Measurements from ENCODE around the gene PPP2R3B. TPM values are rescaled to one million over a fixed set of nuclear protein-coding genes. Genes with fewer than 3 reads are reported as not detected.

PPP2R3B gene
- total RNA-seq, 2 donors from 2014 or later: 6.8 to 14.5 TPM

GRCh38 chrX:357693-358471, 28.8 kb downstream of the PPP2R3B start:
- no peak overlapping the region for H3K4me3 ChIP-seq
- H3K4me1 ChIP-seq (ENCODE audit: control insufficient read depth in 1 of 2, low read depth in 2 of 2): no peaks in the 10 kb centered on the region
- ATAC-seq (ENCODE audit: insufficient number of reproducible peaks, low FRiP score, low read depth): no peak
- no peak overlapping the region for H3K27ac ChIP-seq
- H3K36me3 ChIP-seq: peaks cover 6% of the 10 kb centered on the region
- peaks cover 8% of the 10 kb centered on the region for H3K9me3 ChIP-seq
- no peak for TF ChIP-seq CTCF (IDR thresholded peaks at IDR 0.05)
- DNase-seq (ENCODE audit: low spot score): no peak
- no peaks in the 10 kb centered on the region for H3K27me3 ChIP-seq (replicated peaks; ENCODE audit: insufficient read depth)

GRCh38 chrX:357035-357692, 29.5 kb downstream of the PPP2R3B start:
- Histone ChIP-seq H3K4me3 (no peak overlapping the region), H3K36me3 (peaks cover 8% of the 10 kb centered on the region), H3K27me3 (replicated peaks; ENCODE audit: insufficient read depth) (no peaks in the 10 kb centered on the region), H3K4me1 (ENCODE audit: control insufficient read depth in 1 of 2, low read depth in 2 of 2) (no peaks in the 10 kb centered on the region), H3K9me3 (peaks cover 8% of the 10 kb centered on the region), H3K27ac (no peak overlapping the region)
- no peak for TF ChIP-seq CTCF (IDR thresholded peaks at IDR 0.05)
- ATAC-seq (ENCODE audit: insufficient number of reproducible peaks, low FRiP score, low read depth) (no peak), DNase-seq (ENCODE audit: low spot score) (no peak)

GRCh38 chrX:356385-357034, 30.2 kb downstream of the PPP2R3B start:
- Histone ChIP-seq H3K36me3 (peaks cover 8% of the 10 kb centered on the region), H3K4me1 (ENCODE audit: control insufficient read depth in 1 of 2, low read depth in 2 of 2) (no peaks in the 10 kb centered on the region), H3K27ac (no peak overlapping the region), H3K27me3 (replicated peaks; ENCODE audit: insufficient read depth) (no peaks in the 10 kb centered on the region), H3K9me3 (peaks cover 8% of the 10 kb centered on the region), H3K4me3 (no peak overlapping the region)
- DNase-seq (ENCODE audit: low spot score) (no peak), ATAC-seq (ENCODE audit: insufficient number of reproducible peaks, low FRiP score, low read depth) (no peak)
- TF ChIP-seq CTCF (IDR thresholded peaks at IDR 0.05): no peak

GRCh38 chrX:355329-356050, 31.2 kb downstream of the PPP2R3B start:
- Histone ChIP-seq H3K27ac (no peak overlapping the region), H3K9me3 (peaks cover 7% of the 10 kb centered on the region), H3K4me3 (no peak overlapping the region), H3K36me3 (peaks cover 3% of the 10 kb centered on the region), H3K4me1 (ENCODE audit: control insufficient read depth in 1 of 2, low read depth in 2 of 2) (no peaks in the 10 kb centered on the region), H3K27me3 (replicated peaks; ENCODE audit: insufficient read depth) (no peaks in the 10 kb centered on the region)
- TF ChIP-seq CTCF (IDR thresholded peaks at IDR 0.05): no peak
- DNase-seq (ENCODE audit: low spot score) (no peak), ATAC-seq (ENCODE audit: insufficient number of reproducible peaks, low FRiP score, low read depth) (no peak)

Measured in thoracic aorta (tissue), 2 donors.